Transverse colon (tissue), 4 donors: Measurements from ENCODE around the gene SLC10A6.

Source experiments
- POLR2A ChIP-seq: fragments of 450-650 bp; IDR thresholded peaks from one replicate; pipeline ENCODE4 v1.6.1; 2016; ENCODE audit warnings: antibody characterized with exemption, mild to moderate bottlenecking, moderate library complexity
- POLR2AphosphoS5 ChIP-seq, 3 donors: sonication (generic); formaldehyde crosslinking; IDR thresholded peaks; one replicate each; pipeline ENCODE4 v1.6.1; 2016; ENCODE audit warnings: antibody characterized with exemption in 3 of 3
- TF ChIP-seq, protein P1 (sequence below), 5 experiments: fragments of 200-600 bp in 3 of 5; fragments of 450-650 bp in 2 of 5; sonication (generic) in 3 of 5; IDR thresholded peaks; 1 replicate in 2 of 5; 2 replicates in 3 of 5; pipeline ENCODE4 v1.5.1; 2016 to 2017; ENCODE audit warnings: antibody characterized with exemption in 5 of 5, inconsistent platforms in 3 of 5, mild to moderate bottlenecking in 2 of 5, moderate library complexity in 1 of 5

DNA sequence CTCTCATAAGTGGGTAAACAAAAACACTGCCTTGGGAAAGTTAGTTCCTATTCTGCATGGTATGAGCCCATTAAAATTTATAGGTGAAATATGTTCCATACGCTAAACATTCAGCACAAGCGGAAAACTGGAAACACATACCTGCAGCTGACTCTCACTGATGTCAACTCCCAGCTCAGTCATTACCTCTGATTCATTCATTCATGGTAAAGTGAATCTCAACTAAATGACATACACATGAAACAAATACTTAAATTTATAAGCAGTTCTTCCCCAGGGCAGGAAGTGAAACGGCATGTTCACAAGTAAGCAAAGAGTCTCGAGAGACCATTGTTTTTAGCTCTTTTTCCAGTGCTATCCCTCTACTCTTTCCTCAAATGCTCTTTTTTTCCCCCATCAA is 1.6 kb downstream of the SLC10A6 start:
- TF ChIP-seq, protein P1, sequence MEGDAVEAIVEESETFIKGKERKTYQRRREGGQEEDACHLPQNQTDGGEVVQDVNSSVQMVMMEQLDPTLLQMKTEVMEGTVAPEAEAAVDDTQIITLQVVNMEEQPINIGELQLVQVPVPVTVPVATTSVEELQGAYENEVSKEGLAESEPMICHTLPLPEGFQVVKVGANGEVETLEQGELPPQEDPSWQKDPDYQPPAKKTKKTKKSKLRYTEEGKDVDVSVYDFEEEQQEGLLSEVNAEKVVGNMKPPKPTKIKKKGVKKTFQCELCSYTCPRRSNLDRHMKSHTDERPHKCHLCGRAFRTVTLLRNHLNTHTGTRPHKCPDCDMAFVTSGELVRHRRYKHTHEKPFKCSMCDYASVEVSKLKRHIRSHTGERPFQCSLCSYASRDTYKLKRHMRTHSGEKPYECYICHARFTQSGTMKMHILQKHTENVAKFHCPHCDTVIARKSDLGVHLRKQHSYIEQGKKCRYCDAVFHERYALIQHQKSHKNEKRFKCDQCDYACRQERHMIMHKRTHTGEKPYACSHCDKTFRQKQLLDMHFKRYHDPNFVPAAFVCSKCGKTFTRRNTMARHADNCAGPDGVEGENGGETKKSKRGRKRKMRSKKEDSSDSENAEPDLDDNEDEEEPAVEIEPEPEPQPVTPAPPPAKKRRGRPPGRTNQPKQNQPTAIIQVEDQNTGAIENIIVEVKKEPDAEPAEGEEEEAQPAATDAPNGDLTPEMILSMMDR (IDR thresholded peaks at IDR 0.05) = no peak
- no peak for TF ChIP-seq POLR2AphosphoS5 (IDR thresholded peaks at IDR 0.05)
- no peak for TF ChIP-seq POLR2A
